Measurements from ENCODE around the gene ZNF346.
"Not testable (repeated sequence)": the region's sequence is repeated elsewhere in the genome, so short reads cannot be mapped to it uniquely, and the experiment has no call there.

The ZNF346 gene

GRCh38 chr5:176987583-176987982 lies 34.9 kb upstream of the ZNF346 start:
- TF ChIP-seq CTCF (IDR thresholded peaks at IDR 0.05; ENCODE audit: control insufficient read depth, extremely low read depth, insufficient read depth): no peak
- H3K4me3 ChIP-seq (ENCODE audit: low read depth, low read length): no peak overlapping the region
- no peak for DNase-seq (ENCODE audit: low read depth)

GRCh38 chr5:176993081-176993480 lies 29.4 kb upstream of the ZNF346 start:
- H3K4me3 ChIP-seq (ENCODE audit: low read depth, low read length); DNase-seq (ENCODE audit: low read depth): not testable (repeated sequence)

- TF ChIP-seq CTCF (IDR thresholded peaks at IDR 0.05; ENCODE audit: control insufficient read depth, extremely low read depth, insufficient read depth): no peak
- no peak overlapping the region for H3K4me3 ChIP-seq (ENCODE audit: low read depth, low read length)
- DNase-seq (ENCODE audit: low read depth): no peak
Observed at GRCh38 chr5:176994460-176995121, 27.9 kb upstream of the ZNF346 start.

GRCh38 chr5:176995122-176995490 lies 27.4 kb upstream of the ZNF346 start:
- DNase-seq (ENCODE audit: low read depth): no peak
- no peak overlapping the region for H3K4me3 ChIP-seq (ENCODE audit: low read depth, low read length)
- TF ChIP-seq CTCF (IDR thresholded peaks at IDR 0.05; ENCODE audit: control insufficient read depth, extremely low read depth, insufficient read depth): no peak

GRCh38 chr5:176995896-176996767 lies 26.4 kb upstream of the ZNF346 start:
- TF ChIP-seq CTCF (IDR thresholded peaks at IDR 0.05; ENCODE audit: control insufficient read depth, extremely low read depth, insufficient read depth): no peak
- DNase-seq (ENCODE audit: low read depth): no peak

GRCh38 chr5:176996780-176997179 lies 25.7 kb upstream of the ZNF346 start:
- DNase-seq (ENCODE audit: low read depth): no peak
- no peak overlapping the region for H3K4me3 ChIP-seq (ENCODE audit: low read depth, low read length)
- TF ChIP-seq CTCF (IDR thresholded peaks at IDR 0.05; ENCODE audit: control insufficient read depth, extremely low read depth, insufficient read depth): no peak

More at GRCh38 chr5:176995896-176996767, 26.4 kb upstream of the ZNF346 start:
- H3K4me3 ChIP-seq (ENCODE audit: low read depth, low read length): no peak overlapping the region

- TF ChIP-seq CTCF (IDR thresholded peaks at IDR 0.05; ENCODE audit: control insufficient read depth, extremely low read depth, insufficient read depth): no peak
- DNase-seq (ENCODE audit: low read depth): no peak
- no peak overlapping the region for H3K4me3 ChIP-seq (ENCODE audit: low read depth, low read length)
Observed at GRCh38 chr5:176998828-176999227, 23.7 kb upstream of the ZNF346 start.

GRCh38 chr5:176999526-176999925 lies 23.0 kb upstream of the ZNF346 start:
- H3K4me3 ChIP-seq (ENCODE audit: low read depth, low read length); DNase-seq (ENCODE audit: low read depth): not testable (repeated sequence)

Data from LNCaP clone FGC (cell line).